GM19035 (cell line): ENCODE measurements around the gene ATP6V0D1.

ENCODE experiments used
- ATAC-seq: cut with Tn5 transposase; IDR thresholded peaks from one replicate; pipeline ENCODE4 v1.9.1; 2021; ENCODE audit not compliant: unreplicated experiment

ATP6V0D1 gene

DNA sequence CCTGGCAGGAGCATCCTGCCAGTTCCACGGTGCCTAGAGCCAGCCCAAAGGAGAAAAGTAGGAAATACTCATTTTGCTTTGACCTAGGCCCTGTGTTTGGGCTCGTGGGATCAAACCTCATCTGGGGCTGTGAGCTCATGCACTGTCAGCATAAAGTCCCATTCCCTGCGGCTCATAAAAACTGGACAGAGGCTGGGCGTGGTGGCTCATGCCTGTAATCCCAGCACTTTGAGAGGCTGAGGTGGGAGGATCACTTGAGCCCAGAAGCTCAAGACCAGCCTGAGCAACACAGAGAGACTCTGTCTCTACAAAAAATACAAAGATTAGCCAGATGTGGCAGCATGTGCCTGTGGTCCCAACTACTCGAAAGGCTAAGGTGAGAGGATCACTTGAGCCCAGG, 17.9 kb downstream of the ATP6V0D1 start:
- ATAC-seq = no peak

GRCh38 chr16:67462279-67462655, 18.7 kb downstream of the ATP6V0D1 start:
- ATAC-seq = no peak

- no peak for ATAC-seq
Measured at GRCh38 chr16:67461600-67462278, 19.2 kb downstream of the ATP6V0D1 start.

DNA sequence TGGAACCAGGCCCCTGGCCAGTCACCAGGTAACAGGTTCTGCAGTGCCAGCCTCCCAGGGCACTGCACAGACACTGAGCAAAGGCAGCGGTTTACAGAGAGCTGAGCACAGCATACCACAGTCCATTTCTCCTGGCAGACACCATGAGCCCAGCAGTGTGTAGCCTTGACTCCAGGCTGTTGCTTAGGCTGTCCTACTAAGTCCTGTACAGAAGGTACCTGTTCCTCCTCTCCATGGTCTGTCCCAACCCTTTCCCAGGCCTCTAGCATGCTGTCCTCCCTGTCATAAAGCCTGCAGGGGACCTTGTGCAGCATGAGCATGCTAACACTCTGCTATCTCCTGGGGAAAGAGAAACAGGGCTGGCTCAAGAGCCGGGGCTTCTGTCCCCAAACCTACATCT, 20.0 kb downstream of the ATP6V0D1 start:
- no peak for ATAC-seq

GRCh38 chr16:67460168-67460567, 20.8 kb downstream of the ATP6V0D1 start:
- ATAC-seq = no peak

- no peak for ATAC-seq
Measured at GRCh38 chr16:67459861-67460150, 21.2 kb downstream of the ATP6V0D1 start.

DNA sequence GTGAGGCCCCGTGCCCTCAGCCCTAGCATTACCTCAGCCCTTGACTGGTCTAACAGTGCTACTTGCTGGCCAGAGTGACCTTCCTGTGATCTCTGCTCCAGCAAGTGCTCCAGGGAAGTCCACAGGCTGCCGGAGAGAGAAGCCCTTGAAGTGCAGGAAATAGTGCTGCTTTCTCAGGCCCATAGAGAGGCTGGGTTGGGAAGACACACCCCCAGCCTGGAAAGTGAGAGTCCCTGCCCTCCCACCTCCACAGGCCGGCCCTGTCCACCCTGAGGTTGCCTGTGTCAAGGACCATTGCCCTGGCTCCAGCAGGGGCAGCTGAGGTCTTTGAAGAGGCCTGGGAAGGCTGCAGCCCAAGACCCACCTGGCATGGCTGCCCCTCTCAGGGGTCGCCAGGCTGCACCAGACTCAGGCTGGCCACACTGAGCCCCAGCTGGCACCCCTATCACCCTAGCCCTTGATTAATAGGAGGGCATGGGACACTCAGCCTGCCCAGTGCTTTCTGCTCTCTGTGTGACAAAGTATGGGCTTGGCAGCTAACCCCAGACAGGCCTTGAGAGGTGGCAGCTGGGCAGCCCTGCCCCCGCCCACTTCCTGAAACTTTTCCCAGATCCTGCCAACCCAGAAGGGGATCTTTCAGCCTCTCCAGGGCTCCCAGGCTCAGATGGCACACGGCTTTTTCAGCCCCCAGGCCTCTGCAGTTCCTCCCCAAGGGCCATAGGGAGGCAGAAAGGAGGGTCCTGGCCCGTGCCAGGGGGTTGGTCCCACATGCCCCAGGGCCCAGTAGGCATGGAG, 21.7 kb downstream of the ATP6V0D1 start:
- no peak for ATAC-seq

GRCh38 chr16:67458121-67458641, 22.8 kb downstream of the ATP6V0D1 start:
- ATAC-seq = no peak

- no peak for ATAC-seq
Measured at GRCh38 chr16:67457611-67458010, 23.3 kb downstream of the ATP6V0D1 start.

- ATAC-seq = no peak
Measured at GRCh38 chr16:67456391-67457081, 24.4 kb downstream of the ATP6V0D1 start.

DNA sequence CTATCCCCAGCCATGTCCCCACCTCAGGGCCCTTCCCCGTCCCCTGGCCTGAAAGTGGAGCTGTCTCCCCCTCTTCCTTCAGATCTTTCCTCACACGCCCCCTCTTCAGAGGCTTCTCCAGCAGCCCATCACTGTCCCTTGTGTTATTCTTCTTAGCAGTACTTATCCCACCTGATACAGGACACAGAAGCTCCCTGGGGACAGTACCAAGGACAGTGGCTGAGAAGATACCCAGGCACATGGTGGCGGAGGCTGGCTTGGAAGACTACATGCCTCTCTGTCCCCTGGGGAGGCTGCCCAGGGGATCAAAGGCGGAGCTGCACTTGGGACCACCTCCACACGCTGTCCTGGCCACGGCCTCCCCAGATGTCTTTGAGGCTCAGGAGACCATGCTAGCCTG, 26.1 kb downstream of the ATP6V0D1 start:
- no peak for ATAC-seq

- no peak for ATAC-seq
Measured at GRCh38 chr16:67454104-67454503, 26.9 kb downstream of the ATP6V0D1 start.

DNA sequence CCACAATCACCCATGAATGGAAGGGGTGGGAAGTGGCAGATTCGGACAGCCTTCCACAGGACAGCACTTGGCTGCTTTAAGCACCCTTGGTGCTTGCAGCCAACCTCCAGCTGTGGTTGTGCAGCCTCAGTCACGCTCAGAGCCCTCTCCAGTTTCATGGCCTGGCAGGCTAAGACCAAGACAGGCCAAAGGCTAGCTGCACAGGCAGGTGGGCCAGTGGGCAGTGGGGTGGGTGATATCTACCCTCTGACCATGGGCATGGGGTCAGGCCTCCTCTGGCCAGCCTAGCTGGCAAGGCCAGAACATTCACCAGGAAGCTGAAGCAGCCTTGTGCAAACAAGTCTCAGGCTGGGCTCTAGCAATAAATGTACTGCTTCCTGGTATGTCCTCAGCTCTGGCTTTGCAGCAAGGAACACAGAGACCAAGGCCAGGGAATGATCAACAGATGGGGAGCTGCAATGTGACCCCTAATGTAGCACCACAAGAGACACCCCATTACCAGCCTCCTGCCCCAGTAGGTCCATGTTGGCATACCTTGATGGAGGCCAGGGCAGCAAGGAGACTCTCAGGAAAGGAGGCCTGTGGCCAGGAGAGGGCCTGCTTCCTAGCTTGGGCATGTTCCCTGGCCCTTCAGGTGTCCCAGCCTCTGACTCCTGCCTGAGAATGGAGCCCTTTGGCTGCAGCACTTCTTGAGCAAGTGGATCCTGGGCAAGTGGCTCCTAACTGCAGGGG, 29.1 kb downstream of the ATP6V0D1 start:
- ATAC-seq = no peak

GRCh38 chr16:67451061-67451703, 29.8 kb downstream of the ATP6V0D1 start:
- ATAC-seq = no peak

GRCh38 chr16:67449739-67450138, 31.2 kb downstream of the ATP6V0D1 start:
- no peak for ATAC-seq

GRCh38 chr16:67449336-67449735, 31.6 kb downstream of the ATP6V0D1 start:
- no peak for ATAC-seq

- ATAC-seq = no peak
Measured at GRCh38 chr16:67448580-67448979, 32.4 kb downstream of the ATP6V0D1 start.

DNA sequence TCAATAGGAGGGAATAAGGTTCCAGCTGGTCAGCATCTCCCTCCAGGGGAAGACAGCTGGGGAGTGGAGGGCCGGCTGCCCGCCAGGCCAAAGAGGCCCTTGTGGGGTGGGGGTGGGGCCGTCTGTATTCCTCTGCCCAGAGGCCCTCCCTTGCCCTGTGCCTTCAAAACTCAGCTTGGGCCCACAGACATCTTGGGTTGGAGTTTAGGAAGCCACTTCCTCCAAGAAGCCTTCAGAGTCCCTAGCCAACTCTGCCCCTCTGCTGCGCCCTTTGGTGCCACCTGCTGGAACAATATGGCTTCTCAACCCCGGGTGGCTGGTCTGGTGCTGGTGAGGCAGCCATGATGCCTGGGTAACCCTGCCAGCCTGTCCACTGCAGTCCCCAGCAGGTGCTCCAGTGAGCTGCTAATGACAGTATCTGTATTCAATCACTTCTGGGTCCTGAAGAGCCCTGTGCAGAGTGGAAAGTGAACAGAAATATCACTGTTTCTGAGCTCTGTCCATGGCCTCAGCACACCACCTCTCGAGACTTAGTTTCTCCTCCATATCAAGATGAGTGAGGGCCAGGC, 33.4 kb downstream of the ATP6V0D1 start:
- no peak for ATAC-seq

DNA sequence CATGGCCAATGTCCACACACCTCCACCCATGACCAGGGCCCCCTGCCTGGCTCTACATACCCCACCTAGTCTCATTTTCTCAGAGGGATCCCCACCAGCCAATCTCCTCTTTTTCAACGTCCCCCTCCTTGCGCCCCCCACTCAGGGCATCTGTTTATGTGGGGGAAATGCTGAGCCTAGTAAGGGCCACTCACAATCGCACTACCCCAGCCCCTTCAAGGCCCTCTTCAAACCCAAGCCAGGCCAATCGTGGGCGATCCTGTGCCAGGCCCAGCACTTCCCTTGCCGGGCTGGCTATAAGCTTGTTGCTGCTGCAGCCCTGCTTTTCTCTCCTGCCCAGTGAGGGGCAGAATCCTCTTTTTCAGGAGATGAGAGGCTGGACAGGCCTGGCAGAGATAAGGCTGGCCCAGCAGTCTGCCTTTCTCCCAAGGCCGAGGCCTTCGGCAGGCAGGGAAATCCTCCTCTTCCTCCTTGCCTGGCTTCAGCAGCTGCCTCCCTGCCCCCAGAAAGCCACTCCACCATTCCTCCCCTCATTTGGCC, 33.9 kb downstream of the ATP6V0D1 start:
- ATAC-seq = no peak
